ENCODE data around the gene FGFRL1. TPM values are rescaled to one million over a fixed set of nuclear protein-coding genes. Genes with fewer than 3 reads are reported as not detected.
A peak's percentile ranks its signal among the peaks of the same experiment; 100 is the strongest.

The FGFRL1 gene
- total RNA-seq, 1 experiment from 2014 or later = 26.1 TPM

GRCh38 chr4:1056671-1057402 is 45.4 kb downstream of the FGFRL1 start:
- Histone ChIP-seq H3K9ac (ENCODE audit: extremely low read depth, insufficient read length, low read length) (no peak overlapping the region), H2AFZ (ENCODE audit: low read length) (no peak overlapping the region), H3K27ac (ENCODE audit: insufficient read length, low read depth, low read length) (no peak overlapping the region), H2AK5ac (ENCODE audit: insufficient read length, low read length) (no peak overlapping the region), H3K14ac (ENCODE audit: insufficient read depth, low read length) (no peak overlapping the region), H3K56ac (ENCODE audit: insufficient read length, low read depth, low read length) (no peak overlapping the region), H3K79me2 (ENCODE audit: insufficient read depth, low read length) (no peaks in the 10 kb centered on the region), H3K9me3 (ENCODE audit: control insufficient read depth, low read depth, low read length) (no peaks in the 10 kb centered on the region), H3K23me2 (ENCODE audit: insufficient read length, low read depth, low read length, poor library complexity, severe bottlenecking) (no peaks in the 10 kb centered on the region), H2BK12ac (ENCODE audit: insufficient read length, low read depth, low read length) (no peak overlapping the region), H2BK120ac (ENCODE audit: low read depth, low read length, poor library complexity, severe bottlenecking) (no peak overlapping the region), H2BK5ac (ENCODE audit: insufficient read length, low read length) (no peak overlapping the region), H3K79me1 (ENCODE audit: insufficient read depth, low read depth, low read length, poor library complexity, severe bottlenecking) (no peaks in the 10 kb centered on the region), H4K5ac (ENCODE audit: insufficient read length, low read depth, low read length) (no peak overlapping the region), H3K4ac (ENCODE audit: low read depth, low read length) (no peak overlapping the region), H4K8ac (replicated peaks; ENCODE audit: insufficient read length, low read depth, low read length) (no peak overlapping the region), H2BK15ac (ENCODE audit: low read depth, low read length) (no peak overlapping the region), H3T11ph (ENCODE audit: low read length) (no peak overlapping the region), H2BK20ac (ENCODE audit: low read depth, low read length, poor library complexity, severe bottlenecking) (no peak overlapping the region), H3K18ac (ENCODE audit: insufficient read length, low read depth, low read length) (no peak overlapping the region), H3K23ac (ENCODE audit: insufficient read length, low read depth, low read length) (no peak overlapping the region), H3K4me2 (ENCODE audit: insufficient read depth, insufficient read length, low read length) (no peak overlapping the region), H4K91ac (ENCODE audit: insufficient read length, low read depth, low read length) (no peak overlapping the region), H4K20me1 (ENCODE audit: control insufficient read depth, insufficient read depth, insufficient read length) (no peaks in the 10 kb centered on the region), H3K27me3 (ENCODE audit: insufficient read depth, low read length) (no peaks in the 10 kb centered on the region; the same call in 1 of the 2 replicates), H3K4me1 (ENCODE audit: insufficient read depth, low read length) (no peaks in the 10 kb centered on the region)
- Mint-ChIP-seq H3K27ac (no peak overlapping the region), H3K27me3 (ENCODE audit: low read depth) (peaks cover 66% of the 10 kb centered on the region), H3K9me3 (peaks cover 0 to under 1% of the 10 kb centered on the region in 2 experiments; a peak in 2 of 5 replicates), H3K36me3 (ENCODE audit: insufficient read depth in 1 of 3, low read depth in 3 of 3) (no peaks in the 10 kb centered on the region; a peak in 1 of 7 replicates), H3K4me3 (no peak overlapping the region), H3K4me1 (peaks cover 4 to 10% of the 10 kb centered on the region in 2 experiments; a peak in 2 of 4 replicates)
- DNase-seq = peak; percentile 20
- TF ChIP-seq CTCF (conservative IDR thresholded peaks at IDR 0.05) = no peak
- WGBS (ENCODE audit: extremely low coverage, insufficient read length, low lambda C conversion rate) = no CpG with 5 or more reads among the region's 28 CpGs

Measured in H9 (cell line).